Stimulated activated CD8-positive, alpha-beta memory T cell treated with anti-CD3 and anti-CD28 coated beads, Interleukin-7, amount 100 ng/mL, for 4 hours (primary cell): ENCODE measurements around the gene ANK3.
"Not testable (repeated sequence)": the region's sequence is repeated elsewhere in the genome, so short reads cannot be mapped to it uniquely, and the experiment has no call there.

Experiments used
- DNase-seq, 2 donors: peaks; one replicate each; pipeline ENCODE4 v3.0.0-alpha.2; 2020; ENCODE audit warnings: low read depth in 2 of 2

ANK3 gene

DNA sequence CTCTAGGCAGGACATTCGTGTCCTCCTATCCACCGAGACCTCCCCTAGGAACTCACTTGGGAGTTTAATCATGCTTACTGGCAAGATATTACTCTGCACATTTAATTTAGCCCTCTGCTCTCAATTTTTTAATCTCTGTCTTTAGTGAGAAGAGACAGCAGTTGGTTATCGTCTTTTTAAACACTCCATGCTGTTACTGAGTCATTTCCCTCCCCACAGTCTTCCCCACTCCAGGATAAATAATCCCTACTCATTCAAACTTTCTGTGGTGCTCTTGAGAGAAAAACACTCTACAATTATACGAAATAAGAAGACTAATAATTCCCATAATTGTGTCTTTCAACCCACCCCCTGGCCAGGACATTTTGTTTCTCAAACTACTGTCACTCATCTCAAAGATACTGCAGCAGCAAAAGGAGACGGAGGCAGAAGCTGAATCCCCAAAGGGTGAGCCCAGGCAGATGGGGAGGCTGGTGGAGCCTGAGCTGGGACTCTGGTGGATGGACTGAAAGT, 84.2 kb downstream of the ANK3 start:
- no peak for DNase-seq

DNA sequence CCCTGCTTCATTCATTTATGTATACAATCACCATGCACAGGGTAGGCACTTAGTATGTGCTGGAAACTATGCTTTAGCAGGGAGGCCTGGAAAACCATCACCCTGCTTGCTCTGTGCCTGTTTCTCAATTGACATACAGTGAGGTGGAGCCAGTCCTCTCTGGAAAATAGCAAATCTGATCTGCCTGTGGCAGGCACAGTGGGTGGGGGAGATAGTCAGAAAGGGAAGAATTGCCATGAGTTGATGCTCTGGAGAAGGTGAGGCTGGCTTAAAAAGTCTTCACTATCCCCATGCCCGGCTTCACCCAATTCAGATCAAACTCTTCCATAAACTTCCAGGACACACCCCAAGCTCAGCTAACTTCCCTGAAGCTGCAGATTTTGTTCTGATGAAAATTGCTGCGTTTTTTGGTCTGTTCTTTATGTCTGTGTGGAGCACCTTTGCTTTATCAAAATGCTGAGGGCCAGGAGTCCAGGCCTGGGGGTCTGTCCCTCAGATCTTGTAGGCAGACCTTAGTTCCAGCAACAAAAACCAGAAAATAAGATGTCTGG, 84.8 kb downstream of the ANK3 start:
- DNase-seq: no peak

DNA sequence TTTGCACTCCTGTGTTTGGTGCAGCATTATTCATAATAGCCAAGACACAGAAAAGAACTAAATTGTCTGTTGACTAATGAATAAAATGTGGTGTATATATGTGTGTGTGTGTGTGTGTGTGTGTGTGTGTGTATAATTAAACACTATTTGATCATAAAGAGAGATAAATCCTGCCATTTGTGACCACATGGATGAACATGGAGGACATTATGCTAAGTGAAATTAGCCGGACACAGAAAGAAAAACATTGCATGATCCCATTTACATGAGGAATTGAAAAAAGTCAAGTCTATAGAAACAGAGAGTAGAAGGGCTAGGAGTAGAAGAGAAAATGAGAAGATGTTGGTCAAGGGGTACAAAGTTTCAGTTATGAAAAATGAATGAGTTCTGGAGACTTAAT, 85.9 kb downstream of the ANK3 start:
- no peak for DNase-seq

DNA sequence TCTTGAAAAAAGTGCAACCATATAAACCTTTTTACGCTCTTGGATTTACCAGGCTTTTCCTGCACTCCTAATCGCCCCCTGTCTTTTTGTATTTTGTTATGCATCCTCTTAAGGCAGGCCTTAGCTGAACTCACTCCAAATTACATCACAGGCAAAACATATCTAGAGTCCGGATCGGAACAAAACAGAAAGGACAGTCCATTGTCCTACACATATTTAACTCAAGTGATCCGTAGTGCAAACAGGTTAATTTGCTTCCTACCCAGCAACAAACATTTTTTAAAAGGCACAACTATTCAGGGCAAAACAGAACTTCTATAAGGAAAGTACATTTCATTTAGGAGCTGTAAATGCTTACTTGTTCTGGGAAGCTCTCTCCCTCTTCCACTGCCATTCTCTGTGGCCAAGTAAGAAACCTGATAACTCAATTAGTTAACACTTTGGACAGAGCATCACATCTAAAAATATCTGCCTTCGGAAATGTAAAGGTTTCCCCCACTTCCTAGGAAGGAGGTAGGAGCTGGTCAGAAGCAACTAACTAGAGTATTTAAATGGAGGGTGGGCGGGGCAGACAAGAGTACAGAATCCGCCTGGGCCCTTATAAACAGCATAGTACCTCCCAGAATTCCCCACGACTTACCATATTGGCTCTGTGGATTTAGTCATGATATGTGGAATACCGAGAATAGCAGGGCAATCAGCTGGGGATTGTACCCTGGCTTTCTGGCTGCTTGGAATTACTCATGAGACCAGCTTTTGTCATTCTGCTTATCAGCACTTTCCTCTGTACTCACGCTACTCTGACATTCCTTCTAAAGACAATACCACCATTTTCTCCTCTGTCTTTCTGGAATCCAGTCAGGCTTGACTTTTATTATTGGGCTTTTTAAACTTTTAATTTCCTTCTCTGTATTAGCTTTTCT, 89.5 kb downstream of the ANK3 start:
- no peak for DNase-seq

DNA sequence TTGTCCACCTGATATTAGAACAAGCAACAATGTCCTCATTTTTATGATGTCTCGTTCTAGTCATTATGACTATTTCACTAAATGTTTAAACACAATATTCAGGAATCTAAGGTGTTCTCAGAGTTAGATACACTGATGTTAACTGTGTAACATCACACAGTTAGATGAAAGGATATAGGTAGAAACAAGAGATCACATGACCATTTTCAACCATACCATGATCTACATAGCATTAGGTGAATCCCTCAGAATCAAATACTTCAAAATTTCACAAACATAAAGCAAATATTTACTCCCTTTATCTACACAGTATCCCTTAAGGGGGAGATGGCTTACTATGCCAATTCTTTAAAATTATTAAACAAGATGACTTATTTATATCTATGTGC, 90.3 kb downstream of the ANK3 start:
- no peak for DNase-seq

DNA sequence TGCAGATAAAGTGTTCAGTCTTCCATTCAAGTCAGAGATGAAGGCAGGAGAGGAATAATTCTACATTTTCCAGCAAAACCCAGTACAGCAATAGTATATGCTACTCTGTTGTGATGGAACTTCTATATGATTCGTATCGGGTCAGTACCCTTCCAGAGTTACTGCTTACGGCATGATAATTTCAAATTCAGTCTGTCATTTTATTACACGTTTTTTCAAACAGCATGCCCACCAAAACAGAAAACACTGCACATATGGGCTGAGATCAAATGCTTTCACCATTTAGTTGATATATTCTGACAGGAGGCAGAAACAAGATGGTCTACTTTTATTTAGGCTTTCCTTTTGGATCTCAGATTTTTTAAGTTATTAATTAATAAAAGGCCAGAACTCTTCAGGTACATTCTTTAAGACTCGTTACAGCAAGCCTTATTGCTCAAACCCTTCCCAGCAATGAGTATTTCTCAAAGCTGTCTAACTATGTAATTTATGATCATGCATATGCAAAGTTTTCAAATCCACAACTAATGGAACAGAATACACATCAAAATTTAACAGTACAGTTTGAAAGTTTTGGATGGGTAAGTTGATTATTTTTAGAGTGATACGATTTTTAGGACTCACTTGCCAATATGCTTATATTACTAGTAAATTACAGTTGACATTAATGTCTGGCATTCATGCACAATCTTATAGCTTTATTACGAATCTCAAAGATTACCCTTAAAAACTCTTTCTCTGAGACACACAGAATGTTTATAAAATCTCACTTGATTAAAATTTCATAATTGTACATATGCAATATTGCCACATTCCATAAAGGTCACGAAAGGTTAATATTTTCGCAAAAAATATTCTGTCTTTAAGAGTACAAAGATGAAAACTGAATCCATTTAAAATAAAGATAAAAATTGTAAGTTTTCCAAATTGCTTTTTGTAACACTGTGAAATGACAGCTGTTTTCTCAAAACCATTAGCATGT, 91.0 kb downstream of the ANK3 start:
- no peak for DNase-seq

DNA sequence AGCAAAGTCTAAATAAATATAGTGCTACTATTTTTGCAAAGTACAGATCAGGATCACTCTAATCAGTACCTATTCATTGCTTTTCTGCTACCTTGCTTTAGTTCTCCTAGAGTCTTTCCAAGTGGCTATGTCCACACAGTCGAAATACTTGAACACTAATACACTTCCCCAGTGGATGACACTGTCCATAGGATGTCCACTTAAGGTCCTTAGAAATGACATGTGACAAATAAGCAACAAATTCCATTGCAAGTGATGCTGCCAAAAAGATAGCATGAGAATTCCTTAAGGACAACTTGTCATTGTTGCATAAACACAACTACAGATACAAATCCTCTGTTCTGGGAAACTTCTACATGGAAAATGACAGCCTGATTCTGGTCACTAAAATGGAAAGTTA, 93.6 kb downstream of the ANK3 start:
- DNase-seq: no peak

DNA sequence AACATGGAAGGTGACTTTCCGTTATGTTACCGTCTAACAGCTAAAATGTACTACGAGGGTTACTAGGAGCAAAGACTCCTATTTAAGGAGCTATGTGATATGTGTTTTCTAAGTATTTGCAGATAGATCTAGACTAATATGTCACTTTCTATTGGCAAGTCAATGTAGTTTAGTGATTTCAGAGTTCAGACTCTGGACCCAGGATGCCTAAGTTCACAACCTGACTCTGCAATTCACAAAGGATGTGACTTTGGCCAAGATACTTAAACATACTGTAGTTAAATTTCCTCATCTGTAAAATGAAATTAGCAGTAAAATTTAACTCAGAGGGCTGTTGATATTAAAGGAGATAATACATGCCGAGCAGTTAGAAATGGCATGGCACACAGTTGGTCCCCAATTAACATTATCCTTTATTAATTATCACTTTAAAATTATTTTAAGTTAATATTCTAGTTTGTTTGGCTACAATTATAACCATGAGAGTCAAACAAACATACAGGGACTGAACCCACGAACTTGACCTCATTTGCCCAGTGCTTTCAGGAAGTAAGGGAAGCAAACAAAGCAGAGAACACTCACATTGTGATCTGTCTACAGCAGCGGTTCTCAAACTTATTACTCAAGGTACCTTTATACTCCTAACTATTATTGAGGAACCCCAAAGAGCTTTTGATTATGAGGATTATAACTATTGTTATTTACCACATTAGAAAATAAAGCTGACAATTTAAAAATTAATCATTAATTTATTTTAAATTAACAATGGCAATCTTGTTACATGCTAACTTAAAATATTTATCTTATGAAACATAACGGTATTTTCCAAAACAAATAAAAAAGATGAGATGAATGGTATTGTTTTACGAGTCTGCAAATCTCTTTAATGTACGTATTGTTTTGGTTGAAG, 94.4 kb downstream of the ANK3 start:
- no peak for DNase-seq

DNA sequence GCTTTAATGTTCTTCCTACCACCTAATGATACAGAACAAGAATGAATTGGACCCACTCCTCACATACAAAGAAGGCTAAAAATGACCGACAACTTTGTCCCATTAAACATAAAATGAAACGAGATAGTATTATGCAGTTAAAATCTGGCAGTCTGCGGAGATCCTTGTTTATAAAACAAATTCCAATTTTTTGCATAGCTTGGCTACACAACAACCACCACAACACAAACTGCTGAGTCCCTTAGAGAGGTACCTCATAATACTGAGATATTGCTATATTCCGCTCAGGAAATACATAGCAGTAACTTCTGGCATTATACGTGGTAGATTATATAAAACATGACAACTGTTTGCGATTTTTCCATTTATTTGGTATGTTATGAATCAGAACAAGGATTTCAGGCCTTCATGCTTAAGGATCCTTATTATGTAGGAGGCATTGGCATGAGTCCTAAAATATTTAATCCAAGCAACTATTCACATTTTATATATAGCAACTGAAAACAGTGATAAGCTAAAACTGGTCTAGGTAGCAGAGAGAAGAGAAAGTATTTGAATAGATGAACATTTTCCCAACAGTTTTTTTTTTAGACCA, 96.0 kb downstream of the ANK3 start:
- no peak for DNase-seq

DNA sequence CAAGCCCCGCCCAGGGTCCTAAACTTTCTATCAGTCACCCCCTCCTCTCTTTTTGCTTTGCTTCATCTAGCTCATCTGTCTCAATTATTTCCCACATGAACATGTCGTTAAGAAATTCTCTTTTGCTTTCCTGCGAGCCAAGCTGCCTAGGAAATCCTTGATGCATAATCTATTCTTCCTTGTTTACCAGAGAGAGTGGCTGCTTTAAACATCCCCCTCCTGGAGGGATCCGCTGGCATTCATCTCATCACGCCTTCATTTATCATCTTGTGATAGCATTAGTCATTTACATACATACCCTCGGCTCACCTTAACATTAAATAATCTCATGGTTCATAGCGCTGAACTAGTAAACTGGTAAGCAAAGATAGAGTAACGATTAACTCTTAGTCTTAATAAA, 96.7 kb downstream of the ANK3 start:
- DNase-seq: no peak

DNA sequence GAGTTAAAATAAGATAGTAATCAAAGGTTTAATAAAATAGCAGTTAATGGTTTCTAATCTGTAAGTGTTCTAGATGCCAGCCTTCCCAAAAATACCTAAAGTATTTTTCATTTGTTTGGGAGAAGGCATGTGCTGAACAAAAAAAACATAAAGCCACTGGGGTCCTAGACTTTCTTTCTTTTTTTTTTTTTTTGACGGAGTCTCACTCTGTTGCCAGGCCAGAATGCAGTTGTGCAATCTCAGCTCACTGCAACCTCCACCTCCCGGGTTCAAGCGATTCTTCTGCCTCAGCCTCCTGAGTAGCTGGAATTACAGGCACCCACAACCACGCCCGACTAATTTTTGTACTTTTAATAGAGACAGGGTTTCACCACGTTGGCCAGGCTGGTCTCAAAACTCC, 97.1 kb downstream of the ANK3 start:
- DNase-seq: not testable (repeated sequence)

DNA sequence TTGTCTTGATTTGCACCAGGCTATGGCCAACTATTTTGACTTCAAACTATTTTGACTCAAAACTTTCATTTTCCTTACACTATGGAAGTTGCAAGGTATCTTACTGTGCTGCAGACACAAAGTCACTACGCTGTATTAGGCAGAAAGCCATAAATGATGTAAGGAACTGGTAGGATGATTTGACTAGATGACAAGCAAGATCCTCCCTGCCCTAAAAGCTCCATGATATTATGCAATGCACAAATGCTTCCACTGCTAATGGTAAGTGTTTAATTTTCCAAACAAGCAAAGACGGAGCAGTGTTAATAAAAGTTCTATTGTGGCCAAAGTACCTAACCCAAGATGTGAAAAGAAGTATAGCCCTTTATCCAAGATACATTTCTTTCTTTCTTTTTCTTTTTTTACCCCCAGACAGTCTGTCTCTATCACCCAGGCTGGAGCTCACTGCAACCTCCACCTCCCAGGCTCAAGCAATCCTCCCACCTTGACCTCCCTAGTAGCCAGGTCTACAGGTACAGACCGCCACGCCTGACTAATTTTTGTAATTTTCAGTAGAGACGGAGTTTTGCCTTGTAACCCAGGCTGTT, 98.2 kb downstream of the ANK3 start:
- no peak for DNase-seq

DNA sequence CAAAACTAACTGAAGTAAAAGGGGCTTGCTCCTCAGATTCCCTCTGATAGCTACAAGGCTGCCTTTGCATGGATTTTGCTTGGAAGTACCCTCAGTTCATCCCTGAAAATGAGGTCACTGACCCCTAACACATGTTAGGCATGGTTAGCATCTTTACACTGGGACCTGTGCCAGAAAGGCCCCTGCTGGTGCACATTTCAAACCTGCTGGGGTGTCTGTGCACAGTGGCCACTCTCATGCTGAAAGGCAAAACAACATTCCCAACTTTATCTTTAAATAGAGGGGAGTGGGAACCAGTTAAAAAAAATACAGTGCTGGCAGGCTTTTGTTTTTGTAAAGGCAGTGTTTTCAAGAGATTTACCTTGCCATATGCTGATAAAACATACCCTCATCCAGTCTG, 99.1 kb downstream of the ANK3 start:
- DNase-seq: no peak

DNA sequence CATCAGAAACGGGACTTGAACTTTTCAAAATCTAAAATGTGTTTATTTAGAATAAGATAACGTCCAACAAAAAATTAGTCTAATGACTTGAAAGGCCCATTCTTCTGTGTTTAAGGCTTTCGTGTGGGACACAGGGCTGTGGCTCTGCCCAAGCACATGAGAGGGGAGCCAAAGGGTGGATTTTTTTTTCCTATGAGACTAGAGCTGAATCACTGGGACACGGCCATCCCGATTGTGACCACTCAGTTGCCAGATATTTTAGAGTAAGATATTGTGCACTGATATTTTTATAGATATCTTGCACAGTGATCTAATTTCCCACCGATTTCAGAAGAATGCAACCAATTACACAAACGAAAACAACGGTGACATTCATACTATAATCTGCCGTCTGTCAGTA, 99.9 kb downstream of the ANK3 start:
- no peak for DNase-seq

DNA sequence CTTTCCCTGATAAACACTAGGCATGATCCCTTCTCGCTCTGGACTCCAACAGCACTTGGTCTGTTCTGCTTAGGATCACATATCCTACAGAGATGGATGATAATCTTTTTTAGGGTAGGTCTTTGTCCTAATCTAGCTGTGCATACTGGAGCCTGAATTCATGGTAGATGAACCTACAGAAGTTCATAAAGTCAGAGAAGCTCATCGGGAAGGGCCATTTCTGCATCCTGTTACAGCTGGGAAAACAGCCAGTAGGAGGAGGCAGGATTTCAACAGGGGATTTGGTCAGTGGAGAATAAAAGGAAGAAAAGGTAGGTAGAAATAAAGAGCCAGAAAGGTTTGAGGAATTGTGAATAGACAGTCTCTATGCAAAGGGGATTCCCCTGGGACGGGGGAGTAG, 101.4 kb downstream of the ANK3 start:
- no peak for DNase-seq

DNA sequence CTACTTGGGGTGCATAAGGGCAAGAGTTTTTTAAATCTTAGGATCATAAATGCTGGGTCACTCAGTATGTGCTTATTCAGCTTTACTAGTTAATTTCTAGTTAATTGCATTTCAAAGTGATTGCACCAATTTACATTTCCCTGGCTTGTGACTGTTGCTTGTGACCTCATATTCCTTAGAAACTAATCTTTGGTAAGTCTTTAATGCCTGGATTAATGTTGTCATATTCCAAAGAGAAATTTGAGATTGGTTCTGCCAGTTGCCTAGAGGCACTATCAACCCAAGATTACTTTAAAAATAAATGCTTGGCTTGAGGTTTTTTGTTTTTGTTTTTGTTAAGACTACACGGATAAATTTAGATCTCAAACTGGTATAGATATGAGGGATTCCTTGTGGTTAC, 103.1 kb downstream of the ANK3 start:
- no peak for DNase-seq

DNA sequence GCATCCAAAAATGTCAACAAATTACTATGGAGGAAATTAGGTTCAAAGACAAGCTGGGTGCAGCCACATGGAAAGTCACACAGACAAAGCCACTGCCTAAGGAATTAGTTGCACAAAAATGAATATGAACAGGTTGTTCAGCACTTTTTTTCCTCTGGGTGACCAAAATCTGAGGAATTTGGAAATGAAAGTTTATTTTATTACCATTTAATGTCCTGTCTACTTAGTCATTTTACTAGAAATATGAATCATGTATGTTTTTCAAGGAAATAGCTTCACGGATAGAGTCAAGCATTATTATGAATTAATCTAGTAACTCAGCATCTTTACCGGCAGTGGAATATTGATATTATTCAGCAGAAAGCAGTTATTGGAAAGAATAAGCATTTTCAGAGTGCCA, 106.3 kb downstream of the ANK3 start:
- no peak for DNase-seq

DNA sequence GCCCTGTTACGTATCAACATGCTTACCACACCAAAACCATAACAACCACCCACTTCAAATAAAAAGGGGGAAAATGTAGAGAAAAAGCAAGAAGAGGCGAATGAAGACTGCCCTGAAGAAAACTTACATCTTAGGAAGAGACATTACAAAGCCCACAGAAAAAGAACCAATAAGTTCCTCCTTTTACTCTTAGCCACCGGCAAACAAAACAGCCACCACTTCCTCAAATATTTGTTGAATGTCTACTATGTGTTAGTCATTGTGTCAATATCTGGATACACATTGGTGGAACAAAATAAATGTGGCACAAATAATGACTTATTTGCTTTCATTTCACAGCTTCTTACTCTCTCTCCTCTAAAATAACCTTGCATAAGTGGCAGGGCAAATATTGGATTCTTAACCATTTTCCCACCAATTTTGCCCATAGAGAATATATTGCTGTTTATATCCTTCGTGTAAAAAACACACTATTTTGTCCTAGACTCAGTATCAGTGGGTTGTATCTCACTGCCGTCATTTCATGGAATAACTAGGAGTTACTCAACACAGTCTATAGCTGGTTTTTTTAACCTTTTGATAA, 106.8 kb downstream of the ANK3 start:
- no peak for DNase-seq

DNA sequence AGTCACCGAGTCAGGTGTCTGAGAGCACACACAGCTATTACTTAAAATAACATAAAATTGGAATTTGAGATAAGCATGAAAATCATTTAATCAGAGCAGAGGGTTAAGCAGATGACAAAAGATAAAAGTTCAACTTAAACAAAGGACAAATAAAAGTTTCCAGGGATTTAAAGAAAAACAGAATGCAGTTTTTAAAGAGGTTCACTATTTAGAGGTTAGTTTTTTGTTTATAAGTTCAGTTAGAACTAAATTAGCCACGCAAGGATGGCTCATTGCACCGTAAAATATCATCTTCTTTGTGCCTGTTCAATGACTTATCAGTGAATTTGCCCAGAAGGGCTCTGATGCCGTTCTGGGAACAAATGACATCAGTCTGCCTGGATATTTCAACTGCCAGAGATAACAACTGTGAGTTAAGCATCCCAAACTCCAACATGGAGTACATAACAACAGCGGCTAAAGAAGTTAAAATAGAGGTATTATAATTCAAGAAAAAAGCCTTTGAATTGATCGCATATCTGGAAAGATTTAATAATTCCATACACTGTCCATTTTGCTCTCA, 107.8 kb downstream of the ANK3 start:
- DNase-seq: no peak

DNA sequence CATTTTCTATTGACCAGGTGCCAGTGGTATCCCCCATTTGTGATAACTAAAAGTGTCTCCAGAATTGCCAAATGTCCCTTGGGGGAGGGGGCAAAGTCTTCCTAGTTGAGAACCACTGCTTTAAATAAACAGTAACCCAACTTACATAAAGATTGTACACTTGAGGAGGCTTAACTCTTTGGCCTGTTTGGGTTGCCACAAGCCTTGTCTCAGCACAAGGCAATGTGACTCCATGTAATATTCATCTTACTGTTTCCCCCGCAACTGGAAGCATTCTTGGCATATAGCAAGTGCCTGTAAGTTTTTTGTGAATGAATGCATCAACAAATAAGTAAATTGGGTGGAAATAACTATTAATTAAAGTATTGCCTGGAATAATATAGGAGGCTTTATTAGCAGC, 108.3 kb downstream of the ANK3 start:
- no peak for DNase-seq
